GM18526 (cell line): Measurements from ENCODE around the gene ABCF2.

Experiments used
- POLR2A ChIP-seq: IDR thresholded peaks from 3 replicates; pipeline ENCODE4 v1.6.1; 2011; ENCODE audit not compliant: insufficient read length; ENCODE audit errors: extremely low read depth

Gene ABCF2

DNA sequence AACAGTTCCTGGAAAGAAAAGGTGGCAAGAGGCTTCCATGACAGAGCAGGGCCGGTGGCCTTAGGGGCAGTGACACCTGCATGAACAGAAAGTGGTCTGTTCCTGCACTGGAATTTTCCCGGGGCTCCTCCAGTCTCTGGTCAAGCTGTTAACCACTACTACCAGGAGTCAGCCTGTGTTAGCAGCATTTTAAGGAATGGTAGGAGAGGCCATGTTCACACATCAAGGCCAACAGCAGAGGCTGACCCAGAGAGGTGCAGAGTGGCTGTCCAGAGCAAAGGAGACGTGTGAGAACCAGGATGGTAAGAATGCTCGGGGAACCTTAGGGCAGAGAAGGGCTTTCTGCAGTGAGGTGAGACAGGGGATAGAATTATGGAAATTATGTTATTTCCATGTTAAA is 25.3 kb downstream of the ABCF2 start:
- no peak for TF ChIP-seq POLR2A

DNA sequence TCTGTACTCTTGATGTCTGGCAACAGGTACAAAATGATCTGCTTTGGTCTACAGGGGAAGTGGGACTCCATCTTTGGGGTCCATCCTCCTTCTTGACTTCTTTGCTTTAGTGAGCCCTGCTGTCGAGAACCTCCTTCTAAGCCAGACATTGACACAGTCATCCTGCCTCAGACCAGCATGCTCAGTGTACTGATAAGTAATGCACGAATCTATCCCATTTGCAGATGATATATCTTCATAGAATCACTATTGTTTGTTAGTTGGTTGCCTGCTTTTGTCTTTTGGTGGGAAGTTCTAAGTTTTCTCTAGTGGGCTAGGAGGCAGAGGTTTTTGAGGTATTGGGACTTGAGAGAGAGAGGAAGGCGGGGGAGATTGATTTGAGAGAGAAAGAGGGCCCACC is 25.7 kb downstream of the ABCF2 start:
- TF ChIP-seq POLR2A = no peak

DNA sequence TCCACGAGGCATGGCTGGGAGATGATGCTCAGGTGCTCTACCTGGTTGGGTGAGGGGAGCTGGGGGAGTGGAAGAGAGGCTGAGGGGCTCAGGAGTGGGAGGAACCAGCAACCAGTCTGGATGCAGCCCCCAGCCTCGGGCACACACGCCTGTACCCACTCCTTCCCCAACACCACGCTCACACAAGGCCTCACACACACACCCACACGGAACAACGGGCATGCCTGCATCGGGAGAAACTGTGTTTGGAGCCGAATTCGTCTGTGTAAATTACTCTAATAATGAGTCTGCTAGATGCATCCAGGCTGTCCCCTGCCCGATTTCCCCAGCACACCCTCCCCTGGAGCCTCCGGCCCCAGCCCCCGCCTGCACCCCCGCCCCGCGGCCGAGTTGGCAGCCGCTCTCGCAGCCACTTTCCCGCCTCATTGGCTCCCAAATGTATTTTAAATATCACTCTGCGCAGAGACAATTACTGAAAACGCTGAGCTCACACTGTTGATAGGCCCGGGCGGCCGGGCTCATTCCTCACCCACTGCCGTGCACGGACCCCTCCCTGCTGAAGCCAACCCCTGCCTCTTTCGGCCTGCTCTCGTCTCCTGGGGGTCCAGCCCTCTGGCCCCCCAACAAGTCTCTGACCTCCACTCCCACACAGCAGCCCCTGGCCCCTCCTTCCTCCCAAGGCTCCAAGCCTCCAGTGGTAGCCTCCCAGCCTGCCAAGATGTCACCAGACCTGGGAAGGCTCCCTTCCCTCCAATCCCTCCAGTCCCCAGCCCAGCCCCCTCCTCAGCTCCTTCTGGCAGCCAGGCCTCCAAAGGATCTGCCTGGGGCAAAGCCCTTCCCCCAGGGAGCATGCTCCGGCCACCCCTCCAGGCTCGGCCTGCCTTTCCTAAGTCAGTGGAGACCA is 27.8 kb downstream of the ABCF2 start:
- TF ChIP-seq POLR2A = no peak

DNA sequence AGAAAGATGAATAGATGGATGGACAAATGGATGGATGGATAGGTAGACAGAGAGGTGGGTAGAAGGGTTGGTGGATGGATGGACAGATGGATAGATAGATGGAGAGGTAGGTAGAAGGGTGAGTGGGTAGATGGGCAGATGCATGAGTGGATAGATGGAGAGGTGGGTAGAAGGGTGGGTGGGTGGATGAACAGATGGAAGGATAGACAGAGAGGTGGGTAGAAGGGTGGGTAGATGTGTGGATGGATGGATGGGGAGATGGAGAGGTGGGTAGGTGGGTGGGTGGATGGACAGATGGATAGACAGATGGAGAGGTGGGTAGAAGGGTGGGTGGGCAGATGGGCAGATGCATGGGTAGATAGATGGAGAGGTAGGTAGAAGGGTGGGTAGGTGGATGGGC is 29.1 kb downstream of the ABCF2 start:
- no peak for TF ChIP-seq POLR2A

DNA sequence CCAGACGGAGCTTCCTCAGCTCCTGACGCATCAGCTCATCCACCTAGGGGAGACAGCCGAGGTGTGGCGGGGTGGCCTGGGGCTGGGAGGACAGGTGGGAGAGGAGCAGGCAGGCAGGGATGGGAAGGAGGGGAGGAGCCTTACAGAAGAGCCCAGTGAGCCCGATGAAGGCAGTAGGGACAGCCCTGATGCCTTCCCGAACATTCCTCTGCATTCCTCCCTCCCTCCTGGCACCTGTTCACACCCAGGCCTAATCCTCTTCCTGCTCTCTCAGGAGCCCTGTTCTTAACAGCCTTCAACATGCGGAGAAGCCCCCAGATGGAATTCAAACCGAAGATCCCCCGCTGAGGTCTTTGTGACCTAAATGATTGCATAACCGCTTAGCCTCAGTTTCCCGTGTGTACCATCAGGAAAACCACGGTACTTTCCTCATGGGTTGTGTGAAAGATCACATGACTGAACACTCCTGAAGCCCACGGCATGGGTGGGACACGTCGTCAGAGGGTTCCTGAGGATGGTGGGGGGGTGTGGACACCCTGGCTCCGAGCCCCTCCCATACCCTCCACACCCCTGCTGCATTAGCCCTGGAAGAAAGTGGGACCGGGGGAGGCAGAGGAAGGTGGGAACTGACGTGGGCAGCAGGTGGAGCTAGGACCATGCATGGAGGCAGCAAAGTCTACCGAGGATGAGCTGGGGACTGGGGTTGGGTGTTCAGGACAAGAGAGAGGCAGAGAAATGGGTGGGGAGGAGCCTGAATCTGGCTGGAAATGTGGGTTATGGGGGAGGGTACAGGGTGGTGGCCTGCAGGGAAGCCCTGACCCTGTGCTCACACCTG is 31.2 kb downstream of the ABCF2 start:
- no peak for TF ChIP-seq POLR2A

DNA sequence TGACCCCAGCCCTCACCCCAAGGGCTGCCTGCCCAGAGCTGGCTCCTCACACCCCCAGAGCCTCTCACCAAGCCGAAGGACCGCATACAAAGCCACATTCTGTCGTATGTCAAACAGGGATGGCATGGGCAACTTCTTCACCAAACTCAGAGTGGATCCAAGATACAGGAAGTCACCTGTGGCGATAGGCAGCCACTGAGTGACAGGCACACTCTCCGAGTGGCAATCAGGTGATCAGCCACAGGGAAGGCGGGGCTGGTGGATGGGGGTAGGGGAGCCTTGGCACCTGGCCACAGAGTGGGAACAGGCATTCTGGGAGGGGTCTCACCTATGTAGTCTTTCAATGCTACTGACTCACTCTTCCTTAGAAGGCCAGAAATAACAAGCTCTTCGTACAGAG is 32.8 kb downstream of the ABCF2 start:
- TF ChIP-seq POLR2A = no peak

DNA sequence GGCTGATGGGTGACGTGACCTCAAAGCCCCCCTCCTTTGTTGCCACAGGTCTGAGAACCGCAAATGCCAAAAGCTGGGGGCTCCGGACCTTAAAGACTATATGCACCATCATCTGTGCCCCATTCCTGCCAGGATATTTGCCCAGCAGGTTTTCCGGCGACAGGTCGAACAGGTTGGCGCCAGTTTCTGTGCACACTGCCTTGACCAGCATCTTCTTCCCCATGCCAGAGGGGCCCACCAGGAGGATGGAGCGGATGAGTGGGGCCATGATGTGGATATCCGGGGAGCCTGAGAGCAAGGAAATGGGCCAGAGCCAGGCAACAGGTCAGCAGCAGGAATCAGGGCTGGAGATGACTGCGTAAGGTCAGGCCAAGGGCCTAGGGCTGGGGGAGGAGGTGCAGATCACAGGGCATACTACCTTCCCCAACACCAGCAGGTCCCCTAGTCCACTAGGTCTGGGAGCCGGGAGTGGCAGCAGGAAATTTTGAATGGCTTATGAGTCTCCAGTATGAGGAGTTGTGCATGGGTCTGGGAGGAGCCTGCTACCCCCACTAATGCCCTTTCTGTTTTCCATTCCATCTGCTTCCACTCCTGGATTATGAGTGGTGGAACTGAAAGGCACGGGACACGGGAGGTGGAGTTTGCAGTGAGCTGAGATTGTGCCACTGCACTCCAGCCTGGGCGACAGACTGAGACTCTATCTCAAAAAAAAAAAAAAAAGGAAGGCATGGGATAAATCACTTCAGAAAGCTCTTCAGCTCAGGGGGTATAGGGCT is 33.6 kb downstream of the ABCF2 start:
- TF ChIP-seq POLR2A = no peak

DNA sequence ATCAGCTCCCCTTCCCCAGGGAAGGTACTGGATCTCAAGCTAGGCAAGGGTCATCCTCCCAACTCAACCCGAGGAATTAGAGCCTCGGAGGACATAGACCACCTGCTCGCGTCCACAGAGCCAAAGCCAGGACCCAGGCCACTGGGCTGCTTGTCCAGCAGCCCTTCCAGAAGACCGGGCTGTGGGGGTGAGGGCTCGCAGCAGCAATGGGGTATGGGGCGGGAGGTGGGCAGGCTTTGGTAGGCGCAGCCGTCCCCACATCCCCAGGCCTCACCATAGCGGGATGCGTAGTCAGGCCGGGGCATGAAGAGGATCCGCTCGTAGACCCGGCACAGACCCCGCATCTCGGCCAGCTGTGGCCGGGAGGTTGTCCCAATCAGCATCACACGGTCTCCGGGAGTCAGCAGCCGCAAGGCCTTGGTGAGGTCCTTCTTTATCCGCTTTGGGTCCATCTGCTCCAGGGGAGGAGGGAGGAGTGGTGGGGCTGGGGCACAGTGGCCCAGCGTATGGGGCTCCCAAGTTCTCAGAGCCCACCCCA is 34.9 kb downstream of the ABCF2 start:
- TF ChIP-seq POLR2A = no peak

DNA sequence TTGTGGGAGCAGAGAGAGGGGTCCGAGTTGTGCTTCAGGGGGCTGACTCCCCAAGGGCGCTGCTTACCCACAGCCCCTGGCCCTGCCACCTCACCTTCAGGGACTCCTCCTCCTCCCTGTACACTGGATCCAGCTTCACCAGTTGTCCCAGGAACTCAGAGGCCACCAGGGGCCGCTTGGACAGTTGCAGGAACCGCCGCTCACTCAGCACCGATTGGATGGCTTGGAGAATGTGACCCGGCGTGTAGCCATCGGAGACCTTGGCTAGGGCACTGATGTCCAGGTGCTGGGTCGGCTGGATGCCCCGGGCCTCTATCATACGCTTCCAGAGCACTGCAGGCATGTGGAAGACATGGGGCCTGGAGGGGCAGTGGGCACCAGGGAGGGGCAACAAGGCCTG is 35.5 kb downstream of the ABCF2 start:
- no peak for TF ChIP-seq POLR2A

DNA sequence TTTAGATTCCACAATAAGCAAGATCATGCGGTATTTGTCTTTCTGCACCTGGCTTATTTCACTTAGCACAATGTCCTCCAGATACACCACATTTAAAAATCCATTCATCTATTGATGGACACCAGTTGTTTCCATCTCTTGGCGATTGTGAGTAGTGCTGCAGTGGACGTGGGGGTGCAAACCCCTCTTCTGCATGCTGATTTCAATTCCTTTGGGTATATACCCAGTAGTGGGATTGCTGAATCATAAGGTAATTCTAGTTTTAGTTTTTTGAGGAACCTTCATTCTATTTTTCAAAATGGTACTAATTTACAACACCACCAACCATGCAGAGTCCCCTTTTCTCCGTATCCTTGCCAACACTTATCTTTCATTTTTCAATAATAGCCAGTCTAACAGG is 38.0 kb downstream of the ABCF2 start:
- TF ChIP-seq POLR2A = no peak

DNA sequence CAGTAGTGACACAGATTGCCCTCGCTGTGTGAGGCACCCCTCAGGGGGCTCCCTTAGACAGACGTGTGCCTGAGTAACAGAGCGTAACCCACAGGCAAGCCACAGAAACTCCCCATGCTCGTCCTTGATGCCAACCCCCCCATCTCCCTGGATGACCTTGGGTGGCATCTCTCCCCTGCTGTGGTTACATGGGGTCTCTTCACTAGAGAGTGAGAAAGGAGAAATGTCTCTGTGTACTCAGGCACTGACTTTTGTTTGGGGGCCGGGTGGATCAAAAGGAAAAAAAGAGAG is 38.8 kb downstream of the ABCF2 start:
- no peak for TF ChIP-seq POLR2A

DNA sequence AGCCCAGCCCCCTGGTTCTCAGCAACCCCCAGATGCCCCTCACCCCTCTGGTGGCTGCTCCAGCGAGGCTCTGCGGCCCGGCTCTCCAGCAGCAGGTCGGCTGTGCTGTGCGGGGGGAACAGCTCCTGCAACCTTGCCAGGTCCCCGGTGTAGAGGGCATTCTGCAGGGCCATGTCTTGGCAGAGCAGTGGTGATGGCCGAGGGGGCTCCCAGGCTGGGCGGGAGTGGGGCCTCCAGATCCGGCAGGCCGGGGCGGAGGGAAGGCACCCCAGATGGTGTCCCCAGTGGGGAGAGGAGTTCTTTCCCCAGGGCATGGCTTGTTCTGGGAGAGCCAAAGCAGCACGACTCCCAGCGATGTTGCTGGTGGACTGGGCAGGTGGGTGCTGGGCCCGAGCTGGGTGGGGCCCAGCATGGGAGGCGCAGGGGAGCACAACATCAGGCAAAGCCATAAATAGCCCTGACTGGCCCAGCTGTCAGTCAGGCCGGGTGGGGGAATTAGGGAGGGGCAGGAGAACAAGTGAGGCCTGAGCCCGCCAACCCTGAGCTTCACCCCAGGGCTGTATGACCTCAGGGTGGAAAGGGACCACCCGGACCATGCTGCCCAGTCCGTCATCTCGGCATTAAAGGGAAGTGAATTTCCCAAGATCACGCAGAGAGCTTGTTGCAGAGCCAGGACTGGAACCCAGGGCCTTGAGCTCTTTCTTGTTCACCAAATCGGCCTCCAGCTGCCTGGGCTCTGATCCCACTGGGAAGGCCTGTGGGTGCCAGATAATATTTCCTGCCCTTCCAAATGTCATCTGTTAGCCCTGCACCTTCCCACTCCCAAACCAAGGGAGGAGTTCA is 39.4 kb downstream of the ABCF2 start:
- no peak for TF ChIP-seq POLR2A

DNA sequence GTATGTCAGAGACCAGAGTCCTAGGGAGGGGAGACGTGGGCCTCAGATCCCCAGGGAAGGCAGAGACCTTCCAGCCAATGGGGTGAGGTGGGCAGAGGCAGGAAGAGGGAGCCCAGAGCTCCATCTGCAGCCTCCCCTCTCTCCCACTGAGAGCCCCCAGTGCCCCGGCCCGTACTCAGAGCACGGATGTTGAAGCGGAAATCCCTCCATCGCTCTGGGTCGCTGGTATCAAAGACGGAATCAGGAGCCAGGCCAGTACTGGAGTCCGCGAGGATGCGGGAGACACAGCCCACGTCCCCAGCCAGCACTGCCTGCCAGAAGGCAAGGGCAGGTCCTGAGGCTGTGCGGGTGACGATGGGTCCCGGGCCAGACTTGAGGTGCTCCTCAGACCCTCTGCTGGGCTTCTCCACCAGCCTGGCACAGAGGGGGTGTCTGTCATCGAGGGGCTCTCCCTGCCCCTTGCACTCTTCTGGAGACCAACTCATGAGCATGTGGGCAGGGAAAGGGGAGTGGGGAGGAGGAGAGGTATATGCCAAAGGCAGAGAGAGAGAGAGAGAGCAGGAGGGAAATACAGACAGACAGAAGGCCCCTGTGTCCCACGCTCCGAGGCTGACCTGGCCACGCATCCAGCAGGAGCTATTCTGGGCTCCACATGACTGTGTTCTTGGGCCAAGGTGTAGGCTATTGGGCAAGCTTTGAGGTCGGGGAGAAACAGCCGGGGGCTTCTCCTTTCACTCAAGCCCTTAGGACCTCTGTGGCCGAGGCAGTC is 40.2 kb downstream of the ABCF2 start, which contains the start of gene ASB10:
Gene ASB10 (minus strand): TSS at position 611 of the 769 bp plus-strand sequence. CDS start 120 bp downstream, at position 491.
- TF ChIP-seq POLR2A = no peak
